KMS-11 (cell line): Measurements from ENCODE around the gene IFNA21.

Experiments
- H2AFZ ChIP-seq: fragments of 200-600 bp; sonication (generic); 2 replicates; pipeline ENCODE4 v1.6.1; 2016; ENCODE audit warnings: antibody characterized with exemption, mixed run types, low read depth
- H3K27ac ChIP-seq: fragments of 200-600 bp; sonication (generic); 2 replicates; pipeline ENCODE4 v1.6.1; 2016; ENCODE audit warnings: mild to moderate bottlenecking, mixed run types
- H3K27me3 ChIP-seq: fragments of 200-600 bp; sonication (generic); 2 replicates; pipeline ENCODE4 v1.6.1; 2017; ENCODE audit warnings: mild to moderate bottlenecking, low read depth, mixed run types, moderate library complexity; ENCODE audit not compliant: insufficient read depth
- H3K36me3 ChIP-seq: fragments of 200-600 bp; sonication (generic); 2 replicates; pipeline ENCODE4 v1.6.1; 2017; ENCODE audit warnings: mild to moderate bottlenecking, mixed run types; ENCODE audit not compliant: insufficient read depth
- H3K4me1 ChIP-seq: fragments of 200-600 bp; sonication (generic); 2 replicates; pipeline ENCODE4 v1.6.1; 2016; ENCODE audit warnings: mild to moderate bottlenecking, low read depth, mixed run types; ENCODE audit not compliant: poor library complexity, severe bottlenecking
- H3K4me2 ChIP-seq: fragments of 200-600 bp; sonication (generic); 2 replicates; pipeline ENCODE4 v1.7.0; 2016; ENCODE audit warnings: mild to moderate bottlenecking, mixed run types
- H3K4me3 ChIP-seq: fragments of 200-600 bp; sonication (generic); IDR thresholded peaks from 2 replicates; pipeline ENCODE4 v1.6.1; 2017; ENCODE audit warnings: low read depth, low read length, mixed read lengths; ENCODE audit not compliant: insufficient read depth
- H3K79me2 ChIP-seq: fragments of 200-600 bp; sonication (generic); 2 replicates; pipeline ENCODE4 v1.6.1; 2016; ENCODE audit warnings: low read depth, mixed run types; ENCODE audit not compliant: insufficient read depth
- H3K9ac ChIP-seq: fragments of 200-600 bp; sonication (generic); 2 replicates; pipeline ENCODE4 v1.6.1; 2016; ENCODE audit warnings: mild to moderate bottlenecking, mixed run types
- H4K20me1 ChIP-seq: fragments of 200-600 bp; sonication (generic); 2 replicates; pipeline ENCODE4 v1.6.1; 2016; ENCODE audit warnings: mild to moderate bottlenecking, mixed run types; ENCODE audit not compliant: insufficient read depth
- CTCF ChIP-seq: fragments of 200-600 bp; sonication (generic); conservative IDR thresholded peaks from 2 replicates; pipeline ENCODE4 v1.6.1; 2017; ENCODE audit warnings: low read depth, mild to moderate bottlenecking, antibody characterized with exemption, low read length, moderate library complexity, mixed read lengths

The IFNA21 gene

GRCh38 chr9:21121595-21122251, 44.7 kb downstream of the IFNA21 start:
- no peak overlapping the region for H2AFZ ChIP-seq
- no peak overlapping the region for H3K4me2 ChIP-seq
- no peak overlapping the region for H3K4me3 ChIP-seq

GRCh38 chr9:21121079-21121478, 45.4 kb downstream of the IFNA21 start:
- Histone ChIP-seq H3K36me3 (no peaks in the 10 kb centered on the region), H3K4me3 (no peak overlapping the region), H3K27ac (no peak overlapping the region), H3K27me3 (no peaks in the 10 kb centered on the region), H3K4me1 (peaks cover 18% of the 10 kb centered on the region), H2AFZ (no peak overlapping the region), H3K79me2 (no peaks in the 10 kb centered on the region), H4K20me1 (no peaks in the 10 kb centered on the region), H3K4me2 (no peak overlapping the region), H3K9ac (no peak overlapping the region)
- no peak for TF ChIP-seq CTCF

More at GRCh38 chr9:21121595-21122251, 44.7 kb downstream of the IFNA21 start:
- TF ChIP-seq CTCF: no peak
- H3K9ac ChIP-seq: no peak overlapping the region
- H3K36me3 ChIP-seq: no peaks in the 10 kb centered on the region
- H3K4me1 ChIP-seq: peaks cover 18% of the 10 kb centered on the region
- no peaks in the 10 kb centered on the region for H3K79me2 ChIP-seq
- H3K27ac ChIP-seq: no peak overlapping the region
- H4K20me1 ChIP-seq: no peaks in the 10 kb centered on the region
- no peaks in the 10 kb centered on the region for H3K27me3 ChIP-seq

GRCh38 chr9:21119093-21119770, 47.2 kb downstream of the IFNA21 start:
- no peak overlapping the region for H3K4me2 ChIP-seq
- no peaks in the 10 kb centered on the region for H3K79me2 ChIP-seq
- H3K9ac ChIP-seq: no peak overlapping the region
- H3K4me1 ChIP-seq: peaks cover 18% of the 10 kb centered on the region
- no peak overlapping the region for H3K27ac ChIP-seq
- no peaks in the 10 kb centered on the region for H3K27me3 ChIP-seq
- H3K36me3 ChIP-seq: no peaks in the 10 kb centered on the region
- no peak overlapping the region for H3K4me3 ChIP-seq
- no peak for TF ChIP-seq CTCF
- H4K20me1 ChIP-seq: no peaks in the 10 kb centered on the region
- no peak overlapping the region for H2AFZ ChIP-seq
